Muscle layer of colon (tissue), 2 donors: ENCODE measurements around the gene AMZ1.
"Not testable (repeated sequence)": the region's sequence is repeated elsewhere in the genome, so short reads cannot be mapped to it uniquely, and the experiment has no call there.

Experiments
- H3K27ac ChIP-seq: one replicate; pipeline ENCODE4 v1.7.0; 2013; ENCODE audit warnings: low read depth, mild to moderate bottlenecking, low read length, moderate library complexity
- H3K27me3 ChIP-seq, 2 donors: one replicate each; pipeline ENCODE4 v1.7.0; 2013; ENCODE audit warnings: low read length in 2 of 2, mild to moderate bottlenecking in 2 of 2; ENCODE audit not compliant: insufficient read depth in 2 of 2, control insufficient read depth in 1 of 2
- H3K36me3 ChIP-seq: one replicate; pipeline ENCODE4 v1.7.0; 2013; ENCODE audit warnings: mild to moderate bottlenecking, low read length; ENCODE audit not compliant: insufficient read depth
- H3K4me1 ChIP-seq: one replicate; pipeline ENCODE4 v1.7.0; 2013; ENCODE audit warnings: mild to moderate bottlenecking, low read length; ENCODE audit not compliant: insufficient read depth
- H3K4me3 ChIP-seq, 2 donors: one replicate each; pipeline ENCODE4 v1.7.0; 2013; ENCODE audit warnings: low read length in 2 of 2, low read depth in 1 of 2, mild to moderate bottlenecking in 1 of 2, moderate library complexity in 1 of 2
- H3K9ac ChIP-seq: one replicate; pipeline ENCODE4 v1.7.0; 2013; ENCODE audit warnings: low read length
- H3K9me3 ChIP-seq: one replicate; pipeline ENCODE4 v1.7.0; 2013; ENCODE audit warnings: mild to moderate bottlenecking, low read length
- donor health status: abdominal sarcoma.
- donor health status: Adenocarcinoma of cecum.

The AMZ1 gene

DNA sequence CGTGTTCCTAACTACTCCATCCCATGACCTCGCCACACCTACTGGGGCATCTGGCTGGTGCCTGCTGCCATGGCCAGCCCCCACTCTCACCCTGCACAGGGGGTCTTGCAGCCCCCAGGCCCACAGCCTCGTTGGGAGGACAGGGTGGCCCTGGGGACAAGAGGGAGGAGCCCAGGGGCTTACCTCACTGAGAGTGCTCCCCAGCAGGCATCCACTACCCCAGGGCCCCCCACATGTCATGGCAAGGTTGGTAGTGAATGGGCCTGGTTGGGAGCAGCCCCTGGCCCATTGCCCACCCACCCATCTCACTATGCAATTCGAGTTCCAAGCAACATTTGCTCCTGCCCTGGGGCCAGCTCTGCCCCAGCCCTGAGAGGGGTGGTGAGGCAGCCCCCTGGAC, 24.0 kb upstream of the AMZ1 start:
- no peaks in the 10 kb centered on the region for H3K9me3 ChIP-seq
- H3K36me3 ChIP-seq = no peaks in the 10 kb centered on the region
- no peak overlapping the region for H3K9ac ChIP-seq
- no peak overlapping the region for H3K4me3 ChIP-seq
- H3K27me3 ChIP-seq = no peaks in the 10 kb centered on the region
- no peaks in the 10 kb centered on the region for H3K4me1 ChIP-seq
- no peak overlapping the region for H3K27ac ChIP-seq

DNA sequence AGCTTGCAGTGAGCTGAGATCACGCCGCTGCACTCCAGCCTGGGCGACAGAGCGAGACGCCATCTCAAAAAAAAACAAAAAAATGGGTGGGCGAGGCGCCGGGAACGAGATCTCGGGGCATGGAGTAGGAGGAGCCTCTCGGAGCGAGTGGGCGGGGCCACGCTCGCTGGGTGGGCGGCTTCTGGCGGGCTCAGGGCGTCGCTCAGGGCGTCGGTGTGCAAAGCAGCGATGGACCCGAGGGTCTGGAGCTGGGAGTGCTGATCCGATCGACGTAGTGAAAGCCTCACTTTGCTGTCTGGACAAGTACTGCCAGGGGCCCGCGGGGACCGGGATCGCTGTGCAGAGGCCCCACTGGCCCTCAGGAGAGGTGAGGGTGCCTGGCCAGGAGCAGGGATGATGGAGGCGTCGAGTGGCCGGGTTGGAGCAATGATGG, 22.6 kb upstream of the AMZ1 start:
- peaks cover 0 to under 1% of the 10 kb centered on the region in 2 donors for H3K27me3 ChIP-seq
- H3K9me3 ChIP-seq = no peaks in the 10 kb centered on the region
- no peak overlapping the region for H3K27ac ChIP-seq
- H3K4me1 ChIP-seq = no peaks in the 10 kb centered on the region
- no peaks in the 10 kb centered on the region for H3K36me3 ChIP-seq
- no peak overlapping the region for H3K9ac ChIP-seq
- no peak overlapping the region for H3K4me3 ChIP-seq

DNA sequence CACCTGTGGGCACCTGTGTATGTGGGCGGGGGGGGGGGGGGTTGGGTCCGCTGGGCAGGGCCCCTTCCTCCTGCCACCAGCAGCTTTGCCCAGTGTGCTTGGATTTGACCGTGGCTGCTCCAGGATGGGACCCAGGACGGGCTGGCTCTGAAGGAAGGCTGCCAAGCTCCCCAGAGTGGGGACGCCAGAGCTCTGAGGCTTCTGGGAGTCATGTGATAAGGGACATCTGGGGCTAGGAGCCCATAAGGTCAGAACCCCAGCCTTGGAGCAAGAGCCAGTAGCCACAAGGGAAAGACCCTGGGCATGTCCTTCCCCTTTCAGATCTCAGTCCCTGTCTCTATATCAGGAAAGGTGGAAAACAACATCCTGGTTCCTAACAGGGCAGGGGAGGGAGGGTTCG, 21.8 kb upstream of the AMZ1 start:
- no peaks in the 10 kb centered on the region for H3K36me3 ChIP-seq
- H3K9ac ChIP-seq = no peak overlapping the region
- H3K27ac ChIP-seq = no peak overlapping the region
- no peak overlapping the region for H3K4me3 ChIP-seq
- peaks cover 0 to 4% of the 10 kb centered on the region in 2 donors for H3K27me3 ChIP-seq
- H3K9me3 ChIP-seq = no peaks in the 10 kb centered on the region
- H3K4me1 ChIP-seq = no peaks in the 10 kb centered on the region

DNA sequence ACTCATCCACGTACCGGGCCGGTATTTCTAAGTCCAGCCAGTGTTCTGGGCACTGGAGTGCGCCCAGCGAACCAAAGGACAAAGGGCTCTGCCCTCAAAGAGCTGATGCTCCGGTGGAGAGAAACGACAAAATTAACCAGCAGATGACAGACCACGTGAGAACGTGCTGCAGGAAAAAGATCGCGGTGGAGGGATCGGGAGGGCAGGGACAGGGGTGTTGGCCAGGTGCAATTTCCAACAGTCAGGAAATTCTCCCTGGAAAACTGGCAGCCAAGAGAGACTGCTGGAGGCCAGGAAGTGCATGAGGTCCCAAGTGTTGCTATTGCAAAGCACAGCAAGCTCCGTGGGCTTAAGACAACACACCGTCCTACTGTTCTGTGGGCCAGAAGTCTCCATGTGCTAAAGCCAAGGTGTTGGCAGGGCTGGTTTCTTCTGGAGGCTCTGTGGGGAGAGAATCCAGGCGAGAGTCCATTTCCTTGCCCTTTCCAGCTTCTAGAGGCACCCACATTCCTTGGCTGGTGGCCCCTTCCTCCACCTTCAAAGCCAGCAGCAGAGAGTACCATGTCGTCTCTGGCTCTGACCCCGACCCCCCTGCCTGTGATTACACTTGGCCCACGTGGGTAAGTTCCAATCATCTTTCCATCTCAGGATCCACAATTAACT, 21.3 kb upstream of the AMZ1 start:
- no peaks in the 10 kb centered on the region for H3K4me1 ChIP-seq
- H3K9me3 ChIP-seq = no peaks in the 10 kb centered on the region
- H3K36me3 ChIP-seq = no peaks in the 10 kb centered on the region
- no peak overlapping the region for H3K4me3 ChIP-seq
- H3K9ac ChIP-seq = no peak overlapping the region
- H3K27ac ChIP-seq = no peak overlapping the region
- peaks cover 0 to 4% of the 10 kb centered on the region in 2 donors for H3K27me3 ChIP-seq

DNA sequence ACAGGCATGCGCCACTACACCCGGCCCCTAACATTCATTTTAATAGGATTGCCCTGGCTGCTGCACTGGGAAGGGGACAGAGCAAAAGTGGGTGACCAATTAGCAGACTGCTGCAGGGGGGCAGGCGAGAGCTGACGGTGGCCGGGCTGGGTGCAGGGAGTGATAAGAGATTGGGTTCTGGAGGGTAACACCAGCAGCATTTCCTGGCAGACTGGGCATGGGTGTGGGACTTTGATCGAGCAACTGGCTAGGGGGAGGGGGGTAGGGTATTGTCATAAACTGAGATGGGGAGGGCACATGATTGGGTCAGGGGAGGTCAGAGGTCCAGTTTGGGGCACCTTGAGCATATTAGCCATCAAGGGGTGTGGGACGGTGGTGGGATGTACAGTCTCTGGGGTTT, 20.2 kb upstream of the AMZ1 start:
- Histone ChIP-seq H3K9me3 (no peaks in the 10 kb centered on the region), H3K4me3 (no peak overlapping the region), H3K4me1 (no peaks in the 10 kb centered on the region), H3K36me3 (no peaks in the 10 kb centered on the region), H3K9ac (no peak overlapping the region), H3K27me3 (peaks cover 0 to 4% of the 10 kb centered on the region in 2 donors), H3K27ac (no peak overlapping the region)

DNA sequence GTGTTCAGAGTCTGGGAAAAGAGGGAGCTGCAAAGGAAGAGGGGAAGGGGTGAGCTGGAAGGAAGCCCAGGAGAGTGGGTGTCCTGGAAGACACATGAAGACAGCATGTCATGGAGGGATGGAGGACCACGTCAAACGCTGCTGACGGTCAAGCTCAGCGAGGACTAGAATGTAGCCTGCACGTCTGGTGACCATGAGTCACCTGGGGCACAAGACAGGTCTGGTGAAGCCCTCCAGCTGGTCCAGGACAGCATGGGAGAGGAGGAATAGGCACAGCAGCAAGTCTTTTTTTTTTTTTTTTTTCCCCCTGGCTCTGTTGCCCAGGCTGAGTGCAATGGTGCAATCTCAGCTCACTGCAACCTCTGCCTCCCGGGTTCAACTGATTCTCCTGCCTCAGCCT, 19.6 kb upstream of the AMZ1 start:
- Histone ChIP-seq H3K4me1 (no peaks in the 10 kb centered on the region), H3K27ac (no peak overlapping the region), H3K27me3 (peaks cover 0 to 4% of the 10 kb centered on the region in 2 donors), H3K36me3 (no peaks in the 10 kb centered on the region), H3K9me3 (no peaks in the 10 kb centered on the region), H3K4me3 (no peak overlapping the region), H3K9ac (no peak overlapping the region)

GRCh38 chr7:2670171-2670570, 17.8 kb upstream of the AMZ1 start:
- Histone ChIP-seq H3K4me3 (no peak overlapping the region), H3K27me3 (peaks cover 0 to 4% of the 10 kb centered on the region in 2 donors), H3K4me1 (no peaks in the 10 kb centered on the region), H3K36me3 (no peaks in the 10 kb centered on the region), H3K27ac (no peak overlapping the region), H3K9ac (no peak overlapping the region), H3K9me3 (no peaks in the 10 kb centered on the region)

GRCh38 chr7:2670720-2671391, 17.1 kb upstream of the AMZ1 start:
- Histone ChIP-seq H3K36me3 (no peaks in the 10 kb centered on the region), H3K4me3 (no peak overlapping the region), H3K27me3 (peaks cover 0 to 4% of the 10 kb centered on the region in 2 donors), H3K9ac (no peak overlapping the region), H3K27ac (no peak overlapping the region), H3K9me3 (no peaks in the 10 kb centered on the region), H3K4me1 (no peaks in the 10 kb centered on the region)

GRCh38 chr7:2673214-2673613, 14.8 kb upstream of the AMZ1 start:
- H3K4me1 ChIP-seq, H3K9ac ChIP-seq, H3K27ac ChIP-seq, H3K4me3 ChIP-seq, H3K9me3 ChIP-seq, H3K36me3 ChIP-seq, H3K27me3 ChIP-seq: not testable (repeated sequence)

- no peak overlapping the region for H3K4me3 ChIP-seq
- H3K27ac ChIP-seq = no peak overlapping the region
- peaks cover 0 to 4% of the 10 kb centered on the region in 2 donors for H3K27me3 ChIP-seq
- H3K4me1 ChIP-seq = no peaks in the 10 kb centered on the region
- H3K36me3 ChIP-seq = no peaks in the 10 kb centered on the region
- no peak overlapping the region for H3K9ac ChIP-seq
- no peaks in the 10 kb centered on the region for H3K9me3 ChIP-seq
These were observed 14.1 kb upstream of the AMZ1 start for GRCh38 chr7:2673934-2674333.

DNA sequence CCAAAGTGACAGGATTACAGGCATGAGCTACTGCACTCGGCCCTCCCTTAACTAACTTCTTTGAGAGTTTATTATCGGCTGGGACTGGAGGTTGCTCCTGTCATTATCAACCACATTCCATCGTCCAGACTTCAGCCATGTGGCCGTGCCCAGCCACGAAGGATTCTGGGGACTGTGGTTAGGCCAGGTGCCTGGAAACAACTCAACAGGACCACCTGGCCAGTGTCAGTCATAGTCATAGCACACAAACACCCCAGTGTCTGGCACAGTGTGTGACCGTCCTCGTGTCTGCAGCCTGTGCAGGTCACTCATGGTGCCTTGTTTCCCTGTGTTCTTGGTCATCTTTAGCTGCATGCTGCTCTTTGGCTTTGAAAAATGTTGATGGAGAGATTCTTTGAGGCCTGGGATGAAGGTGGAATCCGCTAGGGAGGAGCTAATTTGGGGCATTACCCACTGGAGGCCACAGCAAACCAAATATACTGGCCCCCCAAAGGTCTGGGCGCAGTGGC, 12.7 kb upstream of the AMZ1 start:
- Histone ChIP-seq H3K4me3 (no peak overlapping the region), H3K27me3 (peaks cover 0 to 15% of the 10 kb centered on the region in 2 donors), H3K4me1 (no peaks in the 10 kb centered on the region), H3K27ac (no peak overlapping the region), H3K36me3 (no peaks in the 10 kb centered on the region), H3K9ac (no peak overlapping the region), H3K9me3 (no peaks in the 10 kb centered on the region)

GRCh38 chr7:2676576-2676975, 11.4 kb upstream of the AMZ1 start:
- H3K9ac ChIP-seq, H3K27ac ChIP-seq, H3K36me3 ChIP-seq, H3K9me3 ChIP-seq, H3K4me1 ChIP-seq, H3K4me3 ChIP-seq: not testable (repeated sequence)
- peaks cover 0 to 20% of the 10 kb centered on the region in 2 donors for H3K27me3 ChIP-seq
